CD4-positive, alpha-beta memory T cell (primary cell): ENCODE measurements around the gene MED16. TPM values are rescaled to one million over a fixed set of nuclear protein-coding genes. Genes with fewer than 3 reads are reported as not detected.
"Not testable (repeated sequence)": the region's sequence is repeated elsewhere in the genome, so short reads cannot be mapped to it uniquely, and the experiment has no call there.

ENCODE experiments used
- CTCF ChIA-PET: fragments of 350-600 bp; sonication (Branson Sonifier 250); formaldehyde crosslinking; loops from one replicate; lab custom pipeline; 2021; ENCODE audit warnings: inconsistent platforms; ENCODE audit not compliant: partially characterized antibody; lab: Charles Lee
- POLR2A ChIA-PET: fragments of 350-600 bp; sonication (Branson Sonifier 250); formaldehyde crosslinking; loops from one replicate; lab custom pipeline; 2021; ENCODE audit not compliant: partially characterized antibody; lab: Charles Lee
- DNase-seq, 5 donors: peaks; one replicate each; pipeline versions ENCODE4 v3.0.0 to v3.0.0-alpha.2; 2020 to 2022; ENCODE audit warnings: mixed read lengths in 1 of 5
- H3K27ac ChIP-seq: one replicate; pipeline ENCODE4 v1.7.0; 2013; ENCODE audit warnings: low read depth, low read length
- H3K27me3 ChIP-seq: 2 replicates; pipeline ENCODE4 v1.7.0; 2013; ENCODE audit warnings: mild to moderate bottlenecking, low read length, moderate library complexity; ENCODE audit not compliant: insufficient read depth
- H3K36me3 ChIP-seq: 2 replicates; pipeline ENCODE4 v1.7.0; 2013; ENCODE audit warnings: mild to moderate bottlenecking, low read length, moderate library complexity; ENCODE audit not compliant: insufficient read depth
- H3K4me1 ChIP-seq: 2 replicates; pipeline ENCODE4 v1.7.0; 2013; ENCODE audit warnings: mild to moderate bottlenecking, low read length, moderate library complexity; ENCODE audit not compliant: insufficient read depth
- H3K4me3 ChIP-seq, 2 donors: one replicate each; pipeline ENCODE4 v1.7.0; 2013; ENCODE audit warnings: low read length in 2 of 2, mild to moderate bottlenecking in 1 of 2
- H3K9me3 ChIP-seq, 2 donors: one replicate each; pipeline ENCODE4 v1.7.0; 2013; ENCODE audit warnings: low read length in 2 of 2, control low read depth in 1 of 2; ENCODE audit not compliant: control insufficient read depth in 1 of 2
- H3K27ac Mint-ChIP-seq, 7 donors: one replicate each; pipeline ENCODE4 v1.8.0; 2020 to 2021; ENCODE audit warnings: mixed read lengths in 7 of 7, mild to moderate bottlenecking in 6 of 7, inconsistent platforms in 3 of 7, moderate library complexity in 3 of 7
- H3K27me3 Mint-ChIP-seq, 2 donors: one replicate each; pipeline ENCODE4 v1.8.0; 2020 to 2021; ENCODE audit warnings: mixed read lengths in 2 of 2
- H3K36me3 Mint-ChIP-seq, 2 donors: one replicate each; pipeline ENCODE4 v1.8.0; 2020 to 2021; ENCODE audit warnings: mixed read lengths in 2 of 2, inconsistent platforms in 1 of 2, mild to moderate bottlenecking in 1 of 2
- H3K4me1 Mint-ChIP-seq, 4 donors: one replicate each; pipeline ENCODE4 v1.8.0; 2020 to 2021; ENCODE audit warnings: mixed read lengths in 4 of 4, mild to moderate bottlenecking in 1 of 4
- H3K4me3 Mint-ChIP-seq, 8 donors: one replicate each; pipeline ENCODE4 v1.8.0; 2020 to 2021; ENCODE audit warnings: mixed read lengths in 8 of 8, mild to moderate bottlenecking in 7 of 8, moderate library complexity in 6 of 8, inconsistent platforms in 3 of 8
- H3K9me3 Mint-ChIP-seq, 8 donors: one replicate each; pipeline ENCODE4 v1.8.0; 2020 to 2021; ENCODE audit warnings: mixed read lengths in 8 of 8, mild to moderate bottlenecking in 5 of 8, inconsistent platforms in 3 of 8, moderate library complexity in 1 of 8
- intact Hi-C: fragments of 100-400 bp; cut with micrococcal nuclease; formaldehyde crosslinking; loops from one replicate; pipeline ENCODE4 v1.15.1; 2023
- polyA plus RNA-seq, 2 donors: library from polyadenylated mRNA; unstranded; fragments of 300-500 nt; fragmentation: Illumina TruSeq; gene quantifications; one replicate each; pipeline ENCODE4 v1.2.3, GENCODE V29; 2021
- total RNA-seq, 2 experiments: library from RNA; stranded (reverse); gene quantifications; one replicate each; pipeline ENCODE4 v1.2.3, GENCODE V29; 2021

Gene MED16
- total and polyA plus RNA-seq, 4 experiments from 2014 or later: 48.6 to 125 (median 70.0) TPM

GRCh38 chr19:843180-843835, 49.7 kb downstream of the MED16 start:
- Histone ChIP-seq H3K36me3 (no peaks in the 10 kb centered on the region), H3K4me1 (peaks cover 3% of the 10 kb centered on the region), H3K4me3 (no peak overlapping the region), H3K27ac (no peak overlapping the region), H3K9me3 (no peaks in the 10 kb centered on the region), H3K27me3 (peaks cover 4% of the 10 kb centered on the region)
- POLR2A ChIA-PET: no interaction called here
- intact Hi-C loops: no loop called here
- H3K4me3 Mint-ChIP-seq: no peak overlapping the region
- H3K36me3 Mint-ChIP-seq: no peaks in the 10 kb centered on the region
- H3K27ac Mint-ChIP-seq: no peak overlapping the region
- no peak for DNase-seq
- peaks cover 0 to 3% (median 0%) of the 10 kb centered on the region in 8 donors for H3K9me3 Mint-ChIP-seq
- CTCF ChIA-PET: interaction anchor here (1.0 kb wide), 1 partner anchor 73 kb away, joined by 3 read pairs; no protein-coding TSS in a partner anchor
- H3K4me1 Mint-ChIP-seq: peaks cover 0 to 10% (median 6%) of the 10 kb centered on the region in 4 donors
- peaks cover 15 to 24% of the 10 kb centered on the region in 2 donors for H3K27me3 Mint-ChIP-seq

- H3K4me1 ChIP-seq, DNase-seq, H3K27ac ChIP-seq, H3K9me3 Mint-ChIP-seq, H3K36me3 ChIP-seq, H3K27me3 ChIP-seq, H3K4me3 Mint-ChIP-seq, H3K9me3 ChIP-seq, H3K4me3 ChIP-seq, H3K36me3 Mint-ChIP-seq, POLR2A ChIA-PET, H3K27ac Mint-ChIP-seq, intact Hi-C loops: not testable (repeated sequence)
- CTCF ChIA-PET: interaction anchor here (1.0 kb wide), 1 partner anchor 73 kb away, joined by 3 read pairs; no protein-coding TSS in a partner anchor
- H3K27me3 Mint-ChIP-seq: peaks cover 14 to 21% of the 10 kb centered on the region in 2 donors
- peaks cover 0 to 10% (median 6%) of the 10 kb centered on the region in 4 donors for H3K4me1 Mint-ChIP-seq
Measured at GRCh38 chr19:842802-843179, 50.2 kb downstream of the MED16 start.

- peak within 1 kb of the TSS in 1 of 7 donors; percentile 75 for H3K27ac Mint-ChIP-seq
- H3K4me3 Mint-ChIP-seq: no peak within 1 kb of the TSS
- ChIA-PET CTCF (no interaction called here), POLR2A (no interaction called here)
- peaks cover 4% of the 10 kb centered on the region for H3K27me3 ChIP-seq
- no peaks in the 10 kb centered on the region for H3K9me3 ChIP-seq
- no peak for DNase-seq
- no peaks in the 10 kb centered on the region for H3K36me3 ChIP-seq
- intact Hi-C loops: no loop called here
- H3K27ac ChIP-seq: no peak within 1 kb of the TSS
- H3K4me3 ChIP-seq: no peak within 1 kb of the TSS
- peaks cover 0 to 3% (median 0%) of the 10 kb centered on the region in 8 donors for H3K9me3 Mint-ChIP-seq
- peaks cover 14% of the 10 kb centered on the region in 2 donors for H3K27me3 Mint-ChIP-seq
- H3K4me1 Mint-ChIP-seq: peaks cover 2 to 12% (median 9%) of the 10 kb centered on the region in 4 donors
- H3K4me1 ChIP-seq: peaks cover 3% of the 10 kb centered on the region
- no peaks in the 10 kb centered on the region for H3K36me3 Mint-ChIP-seq
Measured at GRCh38 chr19:840519-841206, 52.3 kb downstream of the MED16 start, which contains the start of gene PRTN3. TSS of gene PRTN3 (plus strand) at chr19:840999. CDS start at chr19:841009, 10 bp downstream.

GRCh38 chr19:835210-835810, 57.7 kb downstream of the MED16 start:
- no peak overlapping the region for H3K27ac ChIP-seq
- H3K36me3 ChIP-seq: no peaks in the 10 kb centered on the region
- H3K36me3 Mint-ChIP-seq: no peaks in the 10 kb centered on the region
- no peak overlapping the region for H3K4me3 Mint-ChIP-seq
- no peaks in the 10 kb centered on the region for H3K9me3 ChIP-seq
- ChIA-PET CTCF (no interaction called here), POLR2A (no interaction called here)
- no peaks in the 10 kb centered on the region for H3K4me1 ChIP-seq
- no peak for DNase-seq
- peaks cover 0 to 4% (median 3%) of the 10 kb centered on the region in 4 donors for H3K4me1 Mint-ChIP-seq
- H3K27me3 ChIP-seq: no peaks in the 10 kb centered on the region
- no peak overlapping the region for H3K27ac Mint-ChIP-seq
- H3K27me3 Mint-ChIP-seq: peaks cover 3 to 5% of the 10 kb centered on the region in 2 donors
- no peaks in the 10 kb centered on the region for H3K9me3 Mint-ChIP-seq
- no peak overlapping the region for H3K4me3 ChIP-seq
- intact Hi-C loops: no loop called here

GRCh38 chr19:834216-834615, 58.8 kb downstream of the MED16 start:
- ChIA-PET CTCF (no interaction called here), POLR2A (no interaction called here)
- Histone ChIP-seq H3K36me3 (no peaks in the 10 kb centered on the region), H3K27ac (no peak overlapping the region), H3K4me3 (no peak overlapping the region), H3K9me3 (no peaks in the 10 kb centered on the region), H3K4me1 (no peaks in the 10 kb centered on the region), H3K27me3 (no peaks in the 10 kb centered on the region)
- Mint-ChIP-seq H3K4me1 (peaks cover 0 to 4% (median 3%) of the 10 kb centered on the region in 4 donors), H3K9me3 (no peaks in the 10 kb centered on the region), H3K27me3 (peaks cover 3 to 5% of the 10 kb centered on the region in 2 donors), H3K36me3 (no peaks in the 10 kb centered on the region), H3K4me3 (no peak overlapping the region), H3K27ac (no peak overlapping the region)
- no peak for DNase-seq
- intact Hi-C loops: no loop called here

- Mint-ChIP-seq H3K9me3 (no peaks in the 10 kb centered on the region), H3K4me1 (peaks cover 0 to 4% (median 3%) of the 10 kb centered on the region in 4 donors), H3K4me3 (no peak overlapping the region), H3K27me3 (peaks cover 2 to 3% of the 10 kb centered on the region in 2 donors), H3K27ac (no peak overlapping the region), H3K36me3 (no peaks in the 10 kb centered on the region)
- ChIA-PET CTCF (no interaction called here), POLR2A (no interaction called here)
- Histone ChIP-seq H3K36me3 (no peaks in the 10 kb centered on the region), H3K4me3 (no peak overlapping the region), H3K27me3 (no peaks in the 10 kb centered on the region), H3K27ac (no peak overlapping the region), H3K4me1 (no peaks in the 10 kb centered on the region), H3K9me3 (no peaks in the 10 kb centered on the region)
- intact Hi-C loops: no loop called here
- DNase-seq: no peak
Measured at GRCh38 chr19:831407-832369, 61.3 kb downstream of the MED16 start.
